Measurements from ENCODE around the gene MIB2. TPM values are rescaled to one million over a fixed set of nuclear protein-coding genes. Genes with fewer than 3 reads are reported as not detected.
A peak's percentile ranks its signal among the peaks of the same experiment; 100 is the strongest.

Gene MIB2
- total RNA-seq, 6 experiments from 2014 or later: 20.7 to 38.5 (median 33.9) TPM

DNA sequence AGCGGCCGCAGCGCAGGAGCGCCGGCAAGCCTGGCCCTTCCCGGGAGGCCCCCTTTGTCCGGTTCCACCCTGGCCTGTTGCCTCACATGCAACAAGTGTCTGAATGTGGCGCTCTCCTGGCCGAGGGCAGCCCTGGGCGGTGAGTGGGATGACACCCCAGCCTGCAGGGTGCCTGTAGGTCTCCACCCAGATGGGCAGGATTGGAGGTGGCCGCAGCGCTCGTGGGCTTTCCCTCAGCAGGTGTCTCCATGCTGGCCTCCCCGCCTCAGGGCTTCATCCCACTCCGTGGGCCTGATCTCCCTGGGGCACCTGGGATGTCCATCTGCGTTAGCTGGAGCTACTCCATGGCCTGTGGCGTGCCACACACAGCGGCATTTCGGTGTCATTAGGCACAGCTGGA, 1.5 kb downstream of the MIB2 start:
- TF ChIP-seq CTCF (IDR thresholded peaks at IDR 0.05) (no peak), POLR2A (IDR thresholded peaks at IDR 0.05) (no peak)
- WGBS (ENCODE audit: insufficient coverage, low coverage, low lambda C conversion rate, missing lambda C conversion rate): no CpG with 5 or more reads among the region's 19 CpGs
- ATAC-seq: no peak
- H3K27me3 ChIP-seq: no peaks in the 10 kb centered on the region
- peak in 2 of 3 donors; percentile 31 to 60 for DNase-seq
- no peaks in the 10 kb centered on the region for H3K36me3 ChIP-seq
- no peak overlapping the region for H3K27ac ChIP-seq
- H3K9me3 ChIP-seq: no peaks in the 10 kb centered on the region
- intact Hi-C loops (cut with DNase I): no loop called here
- peaks cover 0 to 27% (median 9%) of the 10 kb centered on the region in 4 donors for H3K4me1 ChIP-seq
- peak overlapping the region; percentile 83 to 100 (median 99) for H3K4me3 ChIP-seq

DNA sequence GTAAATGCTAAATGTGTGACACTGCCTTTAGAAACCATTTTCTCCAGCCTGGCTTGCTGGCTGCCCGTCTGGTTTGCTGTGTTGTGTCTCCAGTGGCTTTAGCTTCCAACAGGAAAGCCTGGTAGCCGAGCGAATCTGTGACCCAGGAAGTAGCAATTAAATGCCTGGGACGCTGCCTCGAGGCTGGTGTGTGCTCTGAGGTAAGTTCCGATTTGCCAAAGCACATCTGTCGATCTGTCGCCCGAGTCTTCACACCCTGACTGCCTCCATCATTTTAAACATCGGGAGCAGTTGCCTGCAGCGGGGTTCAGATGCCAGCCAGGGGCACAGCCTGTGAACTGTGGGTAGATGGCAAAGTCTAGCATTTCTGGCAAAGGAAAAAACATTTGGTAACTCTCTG, 2.2 kb downstream of the MIB2 start:
- 78% methylated on average over 4 of the region's 11 CpGs for WGBS (ENCODE audit: insufficient coverage, low coverage, low lambda C conversion rate, missing lambda C conversion rate)

GRCh38 chr1:1617925-1618324, 2.6 kb downstream of the MIB2 start:
- no peaks in the 10 kb centered on the region for H3K9me3 ChIP-seq
- no peak overlapping the region for H3K27ac ChIP-seq
- H3K36me3 ChIP-seq: no peaks in the 10 kb centered on the region
- no peaks in the 10 kb centered on the region for H3K27me3 ChIP-seq
- DNase-seq (peak in 1 of 3 donors; percentile 41), ATAC-seq (no peak)
- intact Hi-C loops (cut with DNase I): no loop called here
- WGBS (ENCODE audit: insufficient coverage, low coverage, low lambda C conversion rate, missing lambda C conversion rate): 89% methylated on average over 3 of the region's 6 CpGs
- H3K4me1 ChIP-seq: peaks cover 0 to 27% (median 9%) of the 10 kb centered on the region in 4 donors
- H3K4me3 ChIP-seq: no peak overlapping the region
- TF ChIP-seq POLR2A (IDR thresholded peaks at IDR 0.05) (no peak), CTCF (IDR thresholded peaks at IDR 0.05) (no peak)

More for the DNA sequence above, 2.2 kb downstream of the MIB2 start:
- Histone ChIP-seq H3K4me1 (peaks cover 0 to 27% (median 9%) of the 10 kb centered on the region in 4 donors), H3K9me3 (no peaks in the 10 kb centered on the region), H3K4me3 (no peak overlapping the region), H3K27ac (no peak overlapping the region), H3K36me3 (no peaks in the 10 kb centered on the region), H3K27me3 (no peaks in the 10 kb centered on the region)
- TF ChIP-seq CTCF (IDR thresholded peaks at IDR 0.05): no peak
- no peak for TF ChIP-seq POLR2A (IDR thresholded peaks at IDR 0.05)
- ATAC-seq (no peak), DNase-seq (peak in 1 of 3 donors; percentile 33)
- intact Hi-C loops (cut with DNase I): no loop called here

DNA sequence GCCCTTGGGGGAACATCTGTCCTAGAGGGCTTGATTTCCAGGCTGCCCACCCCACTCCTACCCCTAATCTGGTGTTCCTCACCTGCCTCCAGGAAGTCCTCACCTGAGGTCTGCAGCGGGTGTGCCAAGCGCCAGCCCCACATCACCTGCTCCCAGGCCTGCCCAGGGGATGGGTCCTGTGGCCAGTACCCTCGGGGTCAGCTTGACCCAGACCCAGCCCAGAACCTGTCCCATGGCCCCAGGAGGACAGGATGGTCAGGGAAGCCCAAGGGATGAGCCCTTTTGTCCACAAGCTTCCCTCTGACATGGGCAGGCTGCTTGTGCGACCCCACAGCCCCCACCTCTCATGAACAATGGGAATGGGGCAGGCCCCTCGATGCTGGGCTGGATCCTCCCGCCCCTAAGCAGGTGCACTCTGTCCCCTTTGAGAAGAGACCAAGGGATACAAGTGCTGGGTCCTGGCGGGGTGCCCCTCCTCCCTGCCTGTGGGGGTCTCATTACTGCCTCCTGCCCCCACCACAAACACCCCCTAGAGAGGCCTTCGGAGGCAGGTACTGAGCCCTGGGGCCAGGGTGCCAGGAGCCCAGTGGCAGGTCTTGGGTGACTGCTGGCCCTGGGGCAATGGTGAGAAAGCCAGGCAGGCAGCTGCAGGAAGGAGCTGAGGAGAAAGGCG, 3.2 kb downstream of the MIB2 start:
- no peak for ATAC-seq
- Histone ChIP-seq H3K4me3 (no peak overlapping the region), H3K9me3 (no peaks in the 10 kb centered on the region), H3K4me1 (peaks cover 0 to 26% (median 9%) of the 10 kb centered on the region in 4 donors), H3K27me3 (no peaks in the 10 kb centered on the region), H3K27ac (no peak overlapping the region), H3K36me3 (no peaks in the 10 kb centered on the region)
- peak in 1 of 3 donors; percentile 51 for DNase-seq
- TF ChIP-seq CTCF (IDR thresholded peaks at IDR 0.05) (no peak), POLR2A (IDR thresholded peaks at IDR 0.05) (no peak)
- intact Hi-C loops (cut with DNase I): no loop called here
- WGBS (ENCODE audit: insufficient coverage, low coverage, low lambda C conversion rate, missing lambda C conversion rate): no CpG with 5 or more reads among the region's 9 CpGs

Measured in right lobe of liver (tissue), 6 donors.